ENCODE measurements around the gene ANKH.

ANKH gene

DNA sequence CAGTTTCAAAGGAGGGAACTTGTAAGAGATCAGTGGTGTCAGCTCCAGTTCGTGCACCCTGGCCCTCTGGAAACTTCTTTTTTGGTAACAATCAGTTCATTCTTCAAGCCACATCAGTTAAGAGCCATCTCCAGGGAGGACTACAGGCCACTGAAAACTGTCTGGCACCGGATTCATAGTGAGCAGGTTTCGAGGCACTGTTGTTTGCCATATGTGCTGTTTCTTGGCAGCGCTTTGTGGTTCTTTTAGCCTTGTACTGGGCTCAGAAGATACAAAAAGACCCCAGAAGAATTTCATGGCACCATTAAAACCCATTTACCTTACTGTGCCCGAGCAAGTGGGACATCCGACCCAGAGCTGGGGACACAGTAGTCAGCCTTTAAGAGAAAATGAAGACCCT lies 138.6 kb downstream of the ANKH start:
- H3K36me3 ChIP-seq (ENCODE audit: control insufficient read depth, insufficient read depth, low read length): no peaks in the 10 kb centered on the region

DNA sequence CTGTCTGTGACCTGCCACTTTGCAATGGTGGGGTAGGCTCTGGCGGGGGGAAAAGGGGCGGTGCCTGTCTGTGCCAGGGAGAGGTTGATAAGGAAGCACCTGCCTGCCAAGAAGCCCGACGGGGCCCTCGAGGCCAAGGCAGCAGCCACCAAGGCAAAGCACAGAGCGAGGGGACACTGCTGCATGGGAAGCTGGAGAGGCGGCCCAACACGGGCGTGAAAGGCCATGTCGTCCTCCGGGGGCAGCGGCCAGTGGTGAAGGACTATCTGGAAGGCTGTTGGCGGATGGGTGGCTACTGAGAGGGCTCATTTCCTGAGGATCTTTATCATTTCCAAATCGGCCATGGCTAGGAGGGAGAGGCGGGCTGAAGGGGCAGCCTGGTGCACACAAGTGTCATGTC lies 140.7 kb downstream of the ANKH start:
- Histone ChIP-seq H3K27ac (ENCODE audit: low read depth, low read length) (no peak overlapping the region), H3K27me3 (ENCODE audit: control insufficient read depth, insufficient read depth, low read length) (no peaks in the 10 kb centered on the region), H3K9ac (ENCODE audit: low read depth, low read length) (no peak overlapping the region), H3K4me1 (ENCODE audit: control insufficient read depth, insufficient read depth, low read length) (peaks cover 29% of the 10 kb centered on the region), H3K9me3 (ENCODE audit: control insufficient read depth, insufficient read depth, low read length) (no peaks in the 10 kb centered on the region), H3K36me3 (ENCODE audit: control insufficient read depth, insufficient read depth, low read length) (no peaks in the 10 kb centered on the region), H3K4me3 (ENCODE audit: low read depth, low read length) (no peak overlapping the region)

More for the DNA sequence above, 138.6 kb downstream of the ANKH start:
- peaks cover 14% of the 10 kb centered on the region for H3K4me1 ChIP-seq (ENCODE audit: control insufficient read depth, insufficient read depth, low read length)
- H3K9ac ChIP-seq (ENCODE audit: low read depth, low read length): no peak overlapping the region
- no peak overlapping the region for H3K27ac ChIP-seq (ENCODE audit: low read depth, low read length)
- no peaks in the 10 kb centered on the region for H3K27me3 ChIP-seq (ENCODE audit: control insufficient read depth, insufficient read depth, low read length)
- no peak overlapping the region for H3K4me3 ChIP-seq (ENCODE audit: low read depth, low read length)
- H3K9me3 ChIP-seq (ENCODE audit: control insufficient read depth, insufficient read depth, low read length): no peaks in the 10 kb centered on the region

DNA sequence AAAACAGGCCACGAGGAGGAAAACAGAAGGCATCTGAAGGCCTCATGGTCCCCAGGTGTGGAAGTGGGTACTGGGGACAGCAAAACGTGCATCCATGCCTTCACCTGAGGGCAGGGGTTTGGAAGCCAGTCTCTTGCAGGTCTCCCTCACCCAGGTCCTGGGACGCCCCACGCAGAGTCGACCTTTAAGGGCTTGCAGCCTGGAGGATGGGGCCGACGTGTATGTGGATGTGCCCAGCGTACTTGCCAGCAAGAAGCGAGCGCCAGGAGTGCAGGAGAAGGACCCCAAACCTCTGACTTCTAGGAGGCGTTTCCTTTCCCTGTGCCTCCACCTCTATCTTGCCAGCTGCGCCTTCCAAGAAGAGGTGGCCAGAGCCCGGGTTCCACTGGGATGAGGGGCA lies 141.1 kb downstream of the ANKH start:
- H3K4me3 ChIP-seq (ENCODE audit: low read depth, low read length): no peak overlapping the region
- H3K27me3 ChIP-seq (ENCODE audit: control insufficient read depth, insufficient read depth, low read length): no peaks in the 10 kb centered on the region
- no peaks in the 10 kb centered on the region for H3K36me3 ChIP-seq (ENCODE audit: control insufficient read depth, insufficient read depth, low read length)
- H3K4me1 ChIP-seq (ENCODE audit: control insufficient read depth, insufficient read depth, low read length): peaks cover 29% of the 10 kb centered on the region
- H3K9ac ChIP-seq (ENCODE audit: low read depth, low read length): no peak overlapping the region
- H3K27ac ChIP-seq (ENCODE audit: low read depth, low read length): no peak overlapping the region
- H3K9me3 ChIP-seq (ENCODE audit: control insufficient read depth, insufficient read depth, low read length): no peaks in the 10 kb centered on the region

DNA sequence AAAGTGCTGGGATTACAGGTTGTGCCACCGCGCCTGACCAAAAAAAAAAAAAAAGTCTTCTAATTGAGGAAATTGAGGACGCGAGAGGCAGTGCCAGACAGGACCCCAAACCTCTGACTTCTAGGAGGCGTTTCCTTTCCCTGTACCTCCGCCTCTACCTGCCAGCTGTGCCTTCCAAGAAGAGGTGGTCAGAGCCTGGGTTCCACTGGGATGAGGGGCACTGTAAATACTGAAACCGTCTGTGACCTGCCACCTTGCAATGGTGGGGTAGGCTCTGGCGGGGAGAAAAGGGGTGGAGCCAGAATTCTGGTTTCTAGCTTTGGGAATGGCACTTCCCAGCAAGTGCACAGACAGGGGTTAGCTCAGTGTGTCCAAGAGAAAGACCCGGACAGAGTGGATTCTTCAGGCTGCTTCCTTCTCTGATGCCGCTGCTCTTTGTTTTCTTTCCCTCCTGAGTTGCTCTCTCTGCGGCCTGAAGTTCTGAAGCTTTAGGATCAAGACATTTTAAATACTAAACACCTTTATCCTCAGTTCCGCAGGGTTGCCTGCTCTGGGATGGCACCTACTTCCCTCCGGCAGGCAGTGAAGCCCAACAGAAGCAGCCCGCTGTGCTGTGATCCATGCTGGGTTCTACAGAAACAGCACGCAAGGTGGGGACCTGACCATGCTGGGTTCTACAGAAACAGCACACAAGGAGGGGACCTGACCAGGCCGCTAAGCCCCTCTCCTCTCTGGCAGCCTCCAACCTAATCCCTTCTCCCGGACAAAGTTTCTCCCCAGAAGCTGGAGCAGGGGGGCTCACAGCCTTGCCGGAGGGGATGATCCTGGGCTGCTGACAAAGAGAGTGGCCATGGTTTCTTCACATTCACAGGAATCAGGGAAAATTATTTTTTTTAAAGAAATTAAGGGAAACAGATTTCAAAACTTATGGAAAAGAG lies 141.9 kb downstream of the ANKH start:
- no peak overlapping the region for H3K9ac ChIP-seq (ENCODE audit: low read depth, low read length)
- H3K36me3 ChIP-seq (ENCODE audit: control insufficient read depth, insufficient read depth, low read length): no peaks in the 10 kb centered on the region

DNA sequence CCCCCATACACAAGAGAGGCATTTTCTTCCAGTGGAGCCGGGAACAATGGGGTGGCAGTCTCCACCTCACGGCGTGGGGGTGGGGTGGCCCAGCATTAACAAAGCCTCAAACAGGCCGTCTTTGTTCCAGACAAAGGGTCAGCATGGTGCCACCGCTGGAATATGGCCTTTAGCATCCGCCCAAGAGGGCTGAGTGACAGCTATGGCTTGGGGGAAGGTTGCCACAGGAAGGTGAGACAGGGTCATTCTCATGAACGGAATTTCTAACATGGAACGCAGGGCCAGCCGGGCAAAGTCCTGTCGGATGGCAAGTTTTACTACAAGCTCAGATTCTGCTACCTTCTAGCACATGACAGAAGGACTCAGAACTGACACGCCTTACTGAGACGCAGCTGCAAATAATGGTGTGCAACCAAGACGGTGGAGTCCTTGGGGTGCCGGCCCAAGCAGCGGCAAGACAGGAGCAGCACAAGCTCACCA lies 143.1 kb downstream of the ANKH start:
- Histone ChIP-seq H3K27me3 (ENCODE audit: control insufficient read depth, insufficient read depth, low read length) (no peaks in the 10 kb centered on the region), H3K4me3 (ENCODE audit: low read depth, low read length) (peak overlapping the region; percentile 35; the same call in 1 of the 2 replicates), H3K4me1 (ENCODE audit: control insufficient read depth, insufficient read depth, low read length) (peaks cover 29% of the 10 kb centered on the region), H3K9ac (ENCODE audit: low read depth, low read length) (peak overlapping the region; percentile 47; the same call in 1 of the 2 replicates), H3K9me3 (ENCODE audit: control insufficient read depth, insufficient read depth, low read length) (no peaks in the 10 kb centered on the region), H3K36me3 (ENCODE audit: control insufficient read depth, insufficient read depth, low read length) (no peaks in the 10 kb centered on the region), H3K27ac (ENCODE audit: low read depth, low read length) (peak overlapping the region; percentile 94)

More for the DNA sequence above, 141.9 kb downstream of the ANKH start:
- H3K4me1 ChIP-seq (ENCODE audit: control insufficient read depth, insufficient read depth, low read length): peaks cover 29% of the 10 kb centered on the region
- peak overlapping the region; percentile 48 for H3K27ac ChIP-seq (ENCODE audit: low read depth, low read length)
- no peaks in the 10 kb centered on the region for H3K27me3 ChIP-seq (ENCODE audit: control insufficient read depth, insufficient read depth, low read length)
- no peak overlapping the region for H3K4me3 ChIP-seq (ENCODE audit: low read depth, low read length)
- H3K9me3 ChIP-seq (ENCODE audit: control insufficient read depth, insufficient read depth, low read length): no peaks in the 10 kb centered on the region

DNA sequence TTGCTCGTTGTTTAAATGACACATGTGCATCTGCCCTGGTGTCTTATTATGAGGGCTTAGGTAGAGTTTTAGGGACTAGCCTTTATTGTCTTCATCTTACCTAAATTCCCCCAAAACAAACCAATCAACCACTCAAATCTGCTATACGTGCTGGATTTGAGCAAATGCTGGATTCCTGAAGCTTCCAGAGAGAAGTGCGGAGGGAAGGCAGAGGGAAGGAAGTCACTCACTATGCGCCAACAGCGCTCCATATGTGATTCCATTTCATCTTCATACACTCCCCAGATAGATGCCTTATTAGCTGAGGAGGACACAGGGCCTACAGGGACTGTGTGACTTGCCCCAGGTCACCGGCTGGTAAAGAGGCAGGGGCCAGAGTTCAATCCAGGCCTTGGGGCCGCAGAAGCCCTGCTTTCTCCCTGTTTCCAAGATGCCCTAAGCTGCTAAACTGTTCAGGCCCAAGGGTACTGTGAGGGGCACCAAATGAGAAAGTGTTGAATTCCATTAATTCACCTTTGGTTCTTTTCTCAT lies 143.6 kb downstream of the ANKH start:
- H3K4me3 ChIP-seq (ENCODE audit: low read depth, low read length): peak overlapping the region; percentile 7; the same call in 1 of the 2 replicates
- H3K9ac ChIP-seq (ENCODE audit: low read depth, low read length): peak overlapping the region; percentile 47
- no peaks in the 10 kb centered on the region for H3K27me3 ChIP-seq (ENCODE audit: control insufficient read depth, insufficient read depth, low read length)
- H3K9me3 ChIP-seq (ENCODE audit: control insufficient read depth, insufficient read depth, low read length): no peaks in the 10 kb centered on the region
- H3K27ac ChIP-seq (ENCODE audit: low read depth, low read length): peak overlapping the region; percentile 94
- peaks cover 29% of the 10 kb centered on the region for H3K4me1 ChIP-seq (ENCODE audit: control insufficient read depth, insufficient read depth, low read length)
- H3K36me3 ChIP-seq (ENCODE audit: control insufficient read depth, insufficient read depth, low read length): no peaks in the 10 kb centered on the region

DNA sequence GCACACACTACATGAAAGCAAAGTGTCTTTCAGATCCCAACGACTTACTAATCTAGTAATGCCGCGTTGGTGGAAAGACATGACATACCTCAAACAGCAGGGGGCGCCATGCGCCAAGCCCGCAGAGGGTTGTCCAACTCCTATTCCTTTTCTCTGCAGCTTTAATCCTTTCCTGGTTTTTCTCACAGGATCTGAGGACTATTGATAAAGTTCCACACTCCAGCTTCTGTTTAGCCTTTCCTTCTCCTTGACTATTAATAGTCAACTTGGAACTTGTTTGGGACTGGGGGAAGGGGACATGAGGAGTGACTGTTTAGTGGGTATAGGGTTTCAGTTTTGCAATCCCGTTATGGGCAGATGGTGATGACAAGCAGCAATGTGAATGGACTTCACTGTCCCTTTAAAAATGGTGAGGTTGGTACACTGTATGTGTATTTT lies 144.1 kb downstream of the ANKH start:
- Histone ChIP-seq H3K9ac (ENCODE audit: low read depth, low read length) (no peak overlapping the region), H3K4me3 (ENCODE audit: low read depth, low read length) (no peak overlapping the region), H3K27me3 (ENCODE audit: control insufficient read depth, insufficient read depth, low read length) (no peaks in the 10 kb centered on the region), H3K4me1 (ENCODE audit: control insufficient read depth, insufficient read depth, low read length) (peaks cover 29% of the 10 kb centered on the region), H3K9me3 (ENCODE audit: control insufficient read depth, insufficient read depth, low read length) (no peaks in the 10 kb centered on the region), H3K27ac (ENCODE audit: low read depth, low read length) (peak overlapping the region; percentile 94), H3K36me3 (ENCODE audit: control insufficient read depth, insufficient read depth, low read length) (no peaks in the 10 kb centered on the region)

DNA sequence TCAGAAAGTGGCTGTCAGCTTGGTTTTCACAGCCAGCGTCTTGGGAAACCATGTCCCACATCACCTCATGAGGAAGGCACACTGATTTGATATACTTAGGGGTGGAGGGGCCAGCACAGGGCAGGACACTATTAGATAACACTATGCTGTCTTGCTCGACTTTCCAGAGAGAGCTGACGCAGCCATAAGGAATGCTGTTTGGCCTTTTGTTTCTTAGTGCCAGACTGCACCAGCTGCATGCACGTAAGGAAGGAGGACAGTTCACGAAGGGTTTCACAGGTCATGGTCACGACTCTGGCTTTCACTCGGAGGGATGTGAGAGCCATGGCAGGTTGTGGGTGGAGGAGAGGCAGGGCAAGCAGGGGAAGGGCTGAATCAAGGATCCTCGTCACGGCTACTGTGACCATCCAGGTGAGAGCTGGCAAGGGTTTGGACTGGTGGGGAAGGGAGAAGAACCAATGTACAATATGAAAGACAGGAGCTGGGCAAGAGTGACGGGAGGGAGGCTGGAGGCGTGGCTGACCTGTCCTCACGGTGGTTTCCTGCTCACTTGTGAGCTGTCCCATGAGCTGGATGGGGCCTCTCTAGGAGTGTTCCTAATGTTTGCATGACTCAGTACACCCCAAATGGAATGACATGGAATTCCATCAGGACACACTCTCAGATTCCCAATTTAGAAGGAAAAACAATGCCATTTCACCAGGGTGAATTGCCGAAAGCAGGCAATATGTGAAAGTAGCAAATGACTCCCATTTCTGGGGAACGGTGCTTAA lies 145.3 kb downstream of the ANKH start:
- H3K4me3 ChIP-seq (ENCODE audit: low read depth, low read length): no peak overlapping the region
- no peaks in the 10 kb centered on the region for H3K9me3 ChIP-seq (ENCODE audit: control insufficient read depth, insufficient read depth, low read length)
- H3K27ac ChIP-seq (ENCODE audit: low read depth, low read length): no peak overlapping the region
- H3K9ac ChIP-seq (ENCODE audit: low read depth, low read length): no peak overlapping the region
- peaks cover 29% of the 10 kb centered on the region for H3K4me1 ChIP-seq (ENCODE audit: control insufficient read depth, insufficient read depth, low read length)
- H3K27me3 ChIP-seq (ENCODE audit: control insufficient read depth, insufficient read depth, low read length): no peaks in the 10 kb centered on the region
- H3K36me3 ChIP-seq (ENCODE audit: control insufficient read depth, insufficient read depth, low read length): no peaks in the 10 kb centered on the region

DNA sequence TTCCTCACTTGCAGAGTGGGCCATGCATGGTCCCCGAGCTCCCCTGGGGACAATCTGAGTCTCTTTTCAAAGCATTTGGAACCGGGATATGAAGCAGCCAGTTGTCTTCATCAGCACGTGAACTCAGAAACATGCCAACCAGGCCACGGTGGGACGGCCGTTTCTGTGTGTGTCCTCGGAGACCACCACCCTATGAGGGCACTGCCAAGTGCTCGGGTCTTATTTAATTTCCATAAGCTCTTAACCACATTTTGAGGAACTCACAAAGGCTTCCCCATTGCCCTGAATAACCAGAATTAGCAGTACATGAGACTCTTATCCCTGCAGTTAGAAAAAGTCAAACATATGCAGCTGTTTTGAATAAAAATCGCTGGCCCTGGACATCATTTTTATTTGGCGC lies 146.9 kb downstream of the ANKH start:
- H3K9me3 ChIP-seq (ENCODE audit: control insufficient read depth, insufficient read depth, low read length): no peaks in the 10 kb centered on the region
- H3K36me3 ChIP-seq (ENCODE audit: control insufficient read depth, insufficient read depth, low read length): no peaks in the 10 kb centered on the region
- H3K27me3 ChIP-seq (ENCODE audit: control insufficient read depth, insufficient read depth, low read length): no peaks in the 10 kb centered on the region
- no peak overlapping the region for H3K9ac ChIP-seq (ENCODE audit: low read depth, low read length)
- H3K4me1 ChIP-seq (ENCODE audit: control insufficient read depth, insufficient read depth, low read length): peaks cover 26% of the 10 kb centered on the region
- no peak overlapping the region for H3K27ac ChIP-seq (ENCODE audit: low read depth, low read length)
- no peak overlapping the region for H3K4me3 ChIP-seq (ENCODE audit: low read depth, low read length)

DNA sequence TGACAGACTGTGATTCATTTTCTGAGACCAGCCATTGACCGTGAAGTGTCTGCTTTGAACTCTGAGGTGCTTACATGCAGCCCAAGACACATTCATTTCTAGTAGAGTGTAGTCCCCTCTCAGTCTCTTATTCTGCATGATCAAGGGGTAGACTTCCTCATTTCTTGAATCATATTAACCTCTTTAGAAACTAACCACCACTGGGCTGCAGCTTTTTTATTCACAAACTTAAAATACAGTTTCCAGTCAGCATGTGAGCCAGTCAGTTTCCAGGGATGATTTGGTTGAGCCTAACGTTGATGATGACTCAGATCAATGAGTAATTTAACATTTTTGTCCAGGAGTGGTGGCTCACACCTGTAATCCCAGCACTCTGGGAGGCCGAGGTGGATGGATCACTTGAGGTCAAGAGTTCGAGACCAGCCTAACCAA lies 147.9 kb downstream of the ANKH start:
- no peak overlapping the region for H3K4me3 ChIP-seq (ENCODE audit: low read depth, low read length)
- H3K4me1 ChIP-seq (ENCODE audit: control insufficient read depth, insufficient read depth, low read length): peaks cover 21% of the 10 kb centered on the region
- no peaks in the 10 kb centered on the region for H3K9me3 ChIP-seq (ENCODE audit: control insufficient read depth, insufficient read depth, low read length)
- no peak overlapping the region for H3K27ac ChIP-seq (ENCODE audit: low read depth, low read length)
- no peaks in the 10 kb centered on the region for H3K36me3 ChIP-seq (ENCODE audit: control insufficient read depth, insufficient read depth, low read length)
- no peak overlapping the region for H3K9ac ChIP-seq (ENCODE audit: low read depth, low read length)
- H3K27me3 ChIP-seq (ENCODE audit: control insufficient read depth, insufficient read depth, low read length): no peaks in the 10 kb centered on the region
